ENCODE results near the gene PPIG. TPM values are rescaled to one million over a fixed set of nuclear protein-coding genes. Genes with fewer than 3 reads are reported as not detected.
"Not testable (repeated sequence)": the region's sequence is repeated elsewhere in the genome, so short reads cannot be mapped to it uniquely, and the experiment has no call there.

PPIG gene
- total RNA-seq, 1 experiment from 2014 or later, result 46.5 TPM

- CTCF ChIA-PET; H3K4me3 ChIP-seq (ENCODE audit: low read depth in 2 of 2, low read length in 2 of 2); H3K36me3 ChIP-seq (ENCODE audit: control insufficient read depth, insufficient read depth, low read length); BruUV-seq (replicated peaks); H3K27me3 ChIP-seq (ENCODE audit: control insufficient read depth, insufficient read depth, low read length); ATAC-seq; in situ Hi-C loops (cut with HindIII; ENCODE audit: low pct_unique_long_range_greater_than_20kb, low sequenced_read_pairs); H3K27ac ChIP-seq (ENCODE audit: low read length); intact Hi-C loops (cut with micrococcal nuclease; ENCODE audit: unreplicated experiment); H3K9me3 ChIP-seq (ENCODE audit: control insufficient read depth, insufficient read depth, low read depth, low read length); DNase-seq (ENCODE audit: low read depth, low spot score); H3K4me1 ChIP-seq (ENCODE audit: control insufficient read depth, insufficient read depth, low read length): not testable (repeated sequence)
- POLR2A ChIA-PET, result interaction anchor here (0.7 kb wide), 1 partner anchor 1235 kb away, joined by 5 read pairs; no protein-coding TSS in a partner anchor
Observed at GRCh38 chr2:169687943-169688342, 103.8 kb downstream of the PPIG start.

DNA sequence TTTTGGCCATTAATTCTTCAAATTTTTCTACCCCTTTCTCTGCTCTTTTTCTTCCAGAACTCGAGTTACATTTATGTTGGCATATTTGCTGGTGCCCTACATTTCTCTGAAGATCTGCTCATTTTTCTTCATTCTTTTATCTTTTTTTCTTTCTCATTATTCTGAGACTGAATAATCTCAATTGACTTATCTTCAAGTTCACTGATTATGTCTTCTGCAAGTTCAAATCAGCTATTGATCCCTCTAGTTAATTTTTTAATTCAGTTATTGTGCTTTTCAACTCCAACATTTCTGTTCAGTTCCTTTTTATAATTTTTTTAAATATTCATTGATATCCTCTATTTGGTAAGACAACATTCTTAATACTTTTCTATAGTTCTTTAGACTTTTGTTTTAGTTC, 106.8 kb downstream of the PPIG start:
- DNase-seq (ENCODE audit: low read depth, low spot score) (no peak), ATAC-seq (no peak)
- BruUV-seq (replicated peaks), result no TSS peak
- intact Hi-C loops (cut with micrococcal nuclease; ENCODE audit: unreplicated experiment) (no loop called here), in situ Hi-C loops (cut with HindIII; ENCODE audit: low pct_unique_long_range_greater_than_20kb, low sequenced_read_pairs) (no loop called here)
- ChIA-PET POLR2A (no interaction called here), CTCF (interaction anchor here (0.8 kb wide), 1 partner anchor 639 kb away, joined by 5 read pairs; no protein-coding TSS in a partner anchor)
- no peaks in the 10 kb centered on the region; the same call in 1 of the 2 replicates for H3K36me3 ChIP-seq (ENCODE audit: control insufficient read depth, insufficient read depth, low read length)
- H3K9me3 ChIP-seq (ENCODE audit: control insufficient read depth, insufficient read depth, low read depth, low read length), result peaks cover 5% of the 10 kb centered on the region; the same call in 1 of the 2 replicates
- no peaks in the 10 kb centered on the region for H3K27me3 ChIP-seq (ENCODE audit: control insufficient read depth, insufficient read depth, low read length)
- H3K4me1 ChIP-seq (ENCODE audit: control insufficient read depth, insufficient read depth, low read length), result peaks cover 11% of the 10 kb centered on the region
- no peak for TF ChIP-seq REST (IDR thresholded peaks at IDR 0.05; ENCODE audit: insufficient read depth in 1 of 2, low read depth in 2 of 2, low read length in 1 of 2)
- no peak for TF ChIP-seq CTCF (IDR thresholded peaks at IDR 0.05)
- no peak for TF ChIP-seq POLR2AphosphoS5 (IDR thresholded peaks at IDR 0.05; ENCODE audit: low read depth, low read length)
- TF ChIP-seq TCF7L2 (IDR thresholded peaks at IDR 0.05; ENCODE audit: low read depth, low read length), result no peak
- no peak for TF ChIP-seq SIN3A (IDR thresholded peaks at IDR 0.05; ENCODE audit: borderline replicate concordance, insufficient read depth, low read depth, low read length)
- H3K4me3 ChIP-seq (ENCODE audit: low read depth in 2 of 2, low read length in 2 of 2), result no peak overlapping the region
- no peak overlapping the region for H3K27ac ChIP-seq (ENCODE audit: low read length)

Other genes with a start within 250 kb of the PPIG start
- 0.10 TPM for gene LRP2, start 221.8 kb upstream of the PPIG start, total RNA-seq (2021; ENCODE audit: unreplicated experiment)
- 7.5 TPM for gene BBS5, start 104.9 kb upstream of the PPIG start, total RNA-seq (2021; ENCODE audit: unreplicated experiment)
- 0.72 TPM for gene KLHL41, start 74.6 kb upstream of the PPIG start, total RNA-seq (2021; ENCODE audit: unreplicated experiment)
- 37.2 TPM for gene FASTKD1, start 10.5 kb upstream of the PPIG start, total RNA-seq (2021; ENCODE audit: unreplicated experiment)
- 0.23 TPM for gene CFAP210, start 110.1 kb downstream of the PPIG start, total RNA-seq (2021; ENCODE audit: unreplicated experiment)
- gene PHOSPHO2, start 110.1 kb downstream of the PPIG start, total RNA-seq (2021; ENCODE audit: unreplicated experiment), result 6.2 TPM
- gene KLHL23, start 149.5 kb downstream of the PPIG start, total RNA-seq (2021; ENCODE audit: unreplicated experiment), result 9.5 TPM
- 119 TPM for gene SSB, start 214.5 kb downstream of the PPIG start, total RNA-seq (2021; ENCODE audit: unreplicated experiment)
- gene METTL5, start 240.6 kb downstream of the PPIG start, total RNA-seq (2021; ENCODE audit: unreplicated experiment), result 81.4 TPM
- 27.9 TPM for gene UBR3, start 243.1 kb downstream of the PPIG start, total RNA-seq (2021; ENCODE audit: unreplicated experiment)

Measured in Panc1 (cell line).